HG02884 (cell line): ENCODE measurements around the gene NFKB1.
"Not testable (repeated sequence)": the region's sequence is repeated elsewhere in the genome, so short reads cannot be mapped to it uniquely, and the experiment has no call there.

Experiments used
- ATAC-seq: cut with Tn5 transposase; IDR thresholded peaks from one replicate; pipeline ENCODE4 v1.9.1; 2021; ENCODE audit warnings: mild to moderate bottlenecking, moderate library complexity; ENCODE audit not compliant: unreplicated experiment

Gene NFKB1, protein sequence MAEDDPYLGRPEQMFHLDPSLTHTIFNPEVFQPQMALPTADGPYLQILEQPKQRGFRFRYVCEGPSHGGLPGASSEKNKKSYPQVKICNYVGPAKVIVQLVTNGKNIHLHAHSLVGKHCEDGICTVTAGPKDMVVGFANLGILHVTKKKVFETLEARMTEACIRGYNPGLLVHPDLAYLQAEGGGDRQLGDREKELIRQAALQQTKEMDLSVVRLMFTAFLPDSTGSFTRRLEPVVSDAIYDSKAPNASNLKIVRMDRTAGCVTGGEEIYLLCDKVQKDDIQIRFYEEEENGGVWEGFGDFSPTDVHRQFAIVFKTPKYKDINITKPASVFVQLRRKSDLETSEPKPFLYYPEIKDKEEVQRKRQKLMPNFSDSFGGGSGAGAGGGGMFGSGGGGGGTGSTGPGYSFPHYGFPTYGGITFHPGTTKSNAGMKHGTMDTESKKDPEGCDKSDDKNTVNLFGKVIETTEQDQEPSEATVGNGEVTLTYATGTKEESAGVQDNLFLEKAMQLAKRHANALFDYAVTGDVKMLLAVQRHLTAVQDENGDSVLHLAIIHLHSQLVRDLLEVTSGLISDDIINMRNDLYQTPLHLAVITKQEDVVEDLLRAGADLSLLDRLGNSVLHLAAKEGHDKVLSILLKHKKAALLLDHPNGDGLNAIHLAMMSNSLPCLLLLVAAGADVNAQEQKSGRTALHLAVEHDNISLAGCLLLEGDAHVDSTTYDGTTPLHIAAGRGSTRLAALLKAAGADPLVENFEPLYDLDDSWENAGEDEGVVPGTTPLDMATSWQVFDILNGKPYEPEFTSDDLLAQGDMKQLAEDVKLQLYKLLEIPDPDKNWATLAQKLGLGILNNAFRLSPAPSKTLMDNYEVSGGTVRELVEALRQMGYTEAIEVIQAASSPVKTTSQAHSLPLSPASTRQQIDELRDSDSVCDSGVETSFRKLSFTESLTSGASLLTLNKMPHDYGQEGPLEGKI

DNA sequence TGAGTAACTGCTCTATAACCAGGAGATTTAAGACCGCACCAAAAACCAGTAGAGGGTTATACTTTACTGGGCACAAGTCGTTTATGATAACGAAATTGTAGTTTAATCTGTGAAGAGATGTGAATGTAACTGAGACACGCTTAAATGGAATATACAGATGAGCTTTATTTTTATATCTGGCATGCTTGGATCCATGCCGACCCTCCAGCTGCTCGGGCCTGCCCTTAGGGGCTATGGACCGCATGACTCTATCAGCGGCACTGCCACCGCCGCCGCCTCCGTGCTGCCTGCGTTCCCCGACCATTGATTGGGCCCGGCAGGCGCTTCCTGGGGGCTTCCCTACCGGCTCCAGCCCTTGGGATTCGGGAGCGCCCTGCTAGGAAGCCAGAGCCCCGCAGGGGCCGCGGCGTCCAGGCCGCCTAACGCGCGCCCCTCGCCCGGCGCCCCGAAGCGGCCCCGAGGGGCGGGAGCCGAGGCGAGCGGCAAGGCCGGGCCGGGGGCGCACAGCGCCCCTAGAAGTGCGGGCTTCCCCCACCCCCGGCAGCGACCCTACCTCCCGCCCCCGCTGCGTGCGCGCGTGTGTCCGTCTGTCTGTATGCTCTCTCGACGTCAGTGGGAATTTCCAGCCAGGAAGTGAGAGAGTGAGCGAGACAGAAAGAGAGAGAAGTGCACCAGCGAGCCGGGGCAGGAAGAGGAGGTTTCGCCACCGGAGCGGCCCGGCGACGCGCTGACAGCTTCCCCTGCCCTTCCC, at the start of gene NFKB1:
Gene NFKB1 (plus strand): TSS at position 664 of the 751 bp plus-strand sequence. CDS start 24,160 bp downstream, outside the sequence.
- peak; percentile 65 for ATAC-seq

DNA sequence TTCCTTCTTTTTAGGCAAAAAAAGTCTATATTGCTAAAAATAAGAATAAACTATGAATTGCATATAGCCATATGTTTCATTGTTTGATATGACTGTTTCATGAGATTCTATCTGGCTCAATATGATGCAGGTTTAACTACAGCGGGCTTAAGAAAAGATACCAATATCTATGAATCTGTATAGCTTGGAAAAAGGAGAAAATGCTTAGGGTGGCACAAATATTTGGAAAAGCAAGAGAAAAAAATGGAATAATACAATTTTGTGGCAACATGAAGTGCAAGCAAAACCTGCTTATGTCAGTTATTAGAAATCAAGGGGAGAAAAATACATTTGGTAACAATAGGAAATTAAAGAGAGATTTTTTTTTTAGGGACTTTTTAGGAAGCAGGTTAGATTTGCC, 48.3 kb upstream of the NFKB1 start:
- ATAC-seq, result no peak

DNA sequence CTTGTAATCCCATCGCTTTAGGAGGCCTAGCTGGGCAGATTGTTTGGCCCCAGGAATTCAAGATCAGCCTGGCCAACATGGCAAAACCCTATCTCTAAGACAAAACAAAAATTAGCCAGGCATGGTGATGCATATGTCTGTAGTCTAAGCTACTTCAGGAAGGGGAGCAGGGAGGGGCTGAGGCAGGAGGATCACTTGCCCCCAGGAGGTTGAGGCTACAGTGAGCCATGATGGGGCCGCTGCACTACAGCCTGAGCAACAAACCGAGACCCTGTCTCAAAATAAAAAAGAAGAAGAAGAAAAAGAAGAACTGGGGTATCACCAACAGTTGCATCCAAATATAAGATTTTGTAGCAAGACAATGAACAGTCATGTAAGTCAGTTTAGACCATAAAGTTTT, 47.3 kb upstream of the NFKB1 start:
- no peak for ATAC-seq

DNA sequence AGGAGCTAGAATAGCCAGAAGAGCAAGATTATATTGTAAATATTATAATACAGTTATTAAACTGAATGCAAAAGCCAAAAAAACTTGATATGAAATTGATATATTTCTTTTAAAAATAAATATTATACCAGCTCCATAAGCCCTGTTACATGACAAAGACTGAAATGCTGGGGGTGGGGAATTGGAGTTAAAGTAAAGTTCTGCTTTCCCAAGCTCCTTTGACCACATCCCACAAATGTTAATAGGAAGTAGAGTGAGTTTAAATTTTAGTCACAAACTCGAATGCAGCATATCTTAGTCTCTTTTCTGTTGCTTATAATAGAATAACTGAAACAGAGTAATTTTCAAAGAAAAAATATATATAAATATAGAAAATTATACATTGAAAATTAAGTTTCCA, 46.9 kb upstream of the NFKB1 start:
- ATAC-seq, result no peak

DNA sequence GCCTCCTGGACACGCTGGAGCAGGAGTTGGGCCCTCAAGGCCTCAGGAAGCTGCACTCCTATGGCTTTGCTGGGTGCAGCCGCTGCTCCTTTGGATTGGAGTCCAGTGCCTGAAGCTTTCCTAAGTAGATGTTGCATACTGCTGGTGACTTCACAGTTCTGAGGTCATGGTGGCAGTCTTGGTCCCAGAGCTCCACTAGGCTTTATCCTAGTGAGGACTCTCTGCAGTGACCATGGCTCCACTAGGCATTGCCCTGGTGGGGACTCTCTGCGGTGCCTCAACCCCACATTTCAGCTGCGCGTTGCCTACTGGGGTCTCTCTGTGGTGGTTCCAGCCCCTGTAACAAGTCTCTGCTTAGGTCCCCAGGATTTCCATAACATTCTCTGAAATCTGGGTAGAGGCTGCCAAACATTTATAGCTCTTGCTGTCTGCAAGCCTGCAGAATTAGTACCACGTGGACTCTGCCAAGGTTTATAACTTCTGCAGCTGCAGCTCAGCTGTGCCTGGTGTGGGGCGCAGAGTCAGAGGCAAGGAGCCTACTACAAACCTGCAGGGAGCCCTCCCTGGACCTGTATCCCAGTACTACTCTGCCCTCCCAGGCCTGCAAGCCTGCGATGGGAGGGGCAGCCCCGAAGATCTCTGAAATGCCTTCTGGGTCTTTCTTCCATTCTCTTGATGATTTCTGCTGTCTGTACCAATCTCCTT, 46.0 kb upstream of the NFKB1 start:
- ATAC-seq, result no peak

DNA sequence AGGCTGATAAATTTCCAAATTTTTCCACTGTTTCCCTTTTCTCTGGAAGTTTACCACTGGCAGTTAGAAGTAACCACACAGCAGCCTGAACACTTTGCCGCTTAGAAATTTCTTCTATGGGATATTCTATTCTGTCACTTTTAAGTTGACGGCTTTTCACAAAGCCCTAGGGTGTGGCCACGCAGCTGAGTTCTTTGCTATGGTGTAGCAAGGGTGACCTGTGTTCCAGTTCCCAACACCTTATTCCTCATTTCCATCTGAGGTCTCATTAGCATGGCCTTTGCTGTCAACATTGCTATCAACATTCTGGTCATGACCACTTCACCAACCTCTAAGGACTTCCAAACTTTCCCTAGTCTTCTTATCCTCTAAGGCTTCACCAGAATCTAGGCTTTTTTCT, 45.4 kb upstream of the NFKB1 start:
- ATAC-seq, result no peak

DNA sequence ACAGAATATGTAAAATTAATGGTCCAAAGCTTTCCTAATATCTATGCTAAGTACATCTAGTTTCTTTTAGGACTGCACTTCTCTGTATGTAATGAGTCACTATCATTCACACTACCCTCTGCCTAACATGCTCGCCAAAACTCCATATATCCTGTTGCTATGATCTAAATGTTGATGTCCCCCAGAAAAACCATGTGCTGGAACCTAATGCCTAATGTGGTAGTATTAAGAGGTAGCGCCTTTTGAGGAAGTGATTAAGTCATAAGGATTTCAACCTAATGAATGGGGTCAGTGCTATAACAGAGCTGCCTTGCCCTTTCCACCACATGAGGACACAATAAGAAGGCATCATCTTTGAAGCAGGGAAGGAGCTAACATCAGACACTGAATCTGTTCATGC, 34.9 kb upstream of the NFKB1 start:
- ATAC-seq, result no peak

DNA sequence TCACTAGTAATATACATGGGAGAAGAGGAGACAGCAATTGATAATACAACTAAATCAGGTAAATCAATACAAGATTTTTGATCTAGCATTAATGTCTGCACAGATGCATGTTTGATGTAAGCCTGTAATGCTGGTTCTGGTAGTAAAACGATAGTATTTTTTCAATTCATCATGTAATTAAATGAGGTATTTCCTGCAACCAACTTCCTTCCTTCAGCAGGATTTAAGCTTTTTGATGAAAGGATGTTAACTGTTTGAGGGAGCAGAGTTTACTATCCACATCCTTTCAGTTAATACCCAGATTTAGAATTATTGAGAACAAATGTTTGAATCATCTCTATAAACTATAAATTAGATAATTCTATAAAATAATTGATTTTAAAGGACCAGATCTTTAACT, 31.4 kb upstream of the NFKB1 start:
- no peak for ATAC-seq

DNA sequence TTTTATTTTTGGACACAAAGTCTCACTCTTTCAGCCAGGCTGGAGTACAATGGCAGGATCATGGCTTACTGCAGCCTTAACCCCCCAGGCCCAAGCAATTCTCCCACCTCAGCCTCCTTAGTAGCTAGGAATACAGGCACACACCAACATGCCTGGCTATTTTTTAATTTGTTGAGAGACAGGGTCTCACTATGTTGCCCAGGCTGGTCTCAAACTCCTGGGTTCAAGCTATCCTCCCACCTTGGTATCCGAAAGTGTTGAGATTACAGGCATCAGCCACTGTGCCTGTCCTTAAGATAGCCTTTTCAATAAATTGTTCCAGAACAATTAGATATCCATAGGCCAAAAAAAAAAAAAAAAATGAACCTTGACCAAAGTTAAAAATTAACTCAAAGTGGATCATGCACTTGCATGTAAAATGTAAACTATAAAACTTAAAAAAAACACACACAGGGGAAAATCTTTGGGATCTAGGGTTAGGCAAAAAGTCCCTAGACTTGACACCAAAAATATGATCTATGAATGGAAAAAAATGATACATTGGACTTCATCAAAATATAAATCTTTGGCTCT, 28.6 kb upstream of the NFKB1 start:
- ATAC-seq, result no peak

DNA sequence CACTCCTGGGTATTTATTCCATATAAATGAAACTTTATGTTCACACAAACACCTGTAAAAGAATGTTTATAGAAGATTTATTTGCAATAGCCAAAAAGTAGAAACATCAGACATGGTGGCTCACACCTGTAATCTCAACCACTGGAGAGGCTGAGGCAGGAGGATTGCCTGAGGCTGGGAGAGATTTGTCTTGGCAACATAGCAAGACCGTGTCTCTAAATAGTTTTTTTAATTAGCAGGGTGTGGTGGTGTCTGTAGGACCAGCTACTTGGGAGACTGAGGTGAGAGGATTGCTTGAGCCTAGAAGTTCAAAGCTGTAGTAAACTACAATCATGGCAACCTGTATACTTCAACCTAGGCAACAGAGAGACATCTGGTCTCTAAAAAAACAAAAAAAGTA, 27.7 kb upstream of the NFKB1 start:
- ATAC-seq, result no peak

DNA sequence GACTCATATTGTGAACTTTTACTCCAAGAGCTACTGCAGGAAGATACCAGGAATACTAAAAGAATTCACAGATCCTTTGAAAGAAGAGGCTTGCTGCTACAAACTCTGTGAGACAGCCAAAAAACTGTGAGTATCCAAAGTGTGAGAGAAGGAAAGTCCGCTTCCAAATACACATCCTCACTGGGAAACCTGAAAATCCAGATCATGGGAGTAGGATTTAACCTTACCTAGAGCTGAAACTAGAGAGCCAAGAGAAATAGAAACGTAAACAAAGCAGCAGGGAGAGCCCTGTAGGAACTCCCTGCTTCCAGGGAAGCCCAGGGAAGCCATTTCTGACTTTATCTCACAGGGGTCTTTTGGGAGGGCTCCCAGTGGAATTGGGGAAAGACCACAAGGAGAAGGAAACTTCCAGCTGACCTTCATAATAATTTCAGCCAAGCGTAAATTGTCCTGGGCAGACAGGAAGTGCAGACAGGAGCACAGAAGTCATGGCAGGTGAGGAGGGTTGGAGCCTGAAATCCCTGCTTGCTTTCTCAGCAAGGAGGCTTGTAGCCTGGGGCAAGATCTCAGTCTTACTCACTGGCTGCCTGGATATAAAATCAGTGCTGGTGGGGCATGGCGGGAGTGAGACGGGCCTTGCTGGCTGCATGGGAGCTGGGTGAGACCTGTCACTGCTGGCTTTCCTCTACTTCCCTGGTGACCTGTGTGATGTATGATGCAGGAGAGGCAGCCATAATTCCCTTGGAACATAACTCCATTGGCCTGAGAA, 26.2 kb upstream of the NFKB1 start:
- no peak for ATAC-seq

DNA sequence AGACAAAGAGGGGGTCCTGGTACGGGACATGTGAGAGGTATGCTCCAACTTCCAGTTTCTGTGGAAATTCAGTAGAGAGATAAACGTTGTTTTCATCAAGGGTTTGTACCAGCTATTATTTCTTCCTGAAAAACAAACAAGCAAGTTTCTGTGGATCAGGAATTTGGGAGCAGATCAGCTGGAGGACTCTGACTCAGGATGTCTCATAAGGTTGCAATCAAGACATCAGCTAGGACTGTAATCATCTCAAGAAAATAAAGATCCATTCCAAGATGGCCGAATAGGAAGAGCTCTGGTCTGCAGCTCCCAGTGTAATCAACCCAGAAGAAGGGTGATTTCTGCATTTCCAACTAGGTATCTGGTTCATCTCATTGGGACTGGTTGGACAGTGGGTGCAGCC, 23.5 kb upstream of the NFKB1 start:
- ATAC-seq, result no peak

DNA sequence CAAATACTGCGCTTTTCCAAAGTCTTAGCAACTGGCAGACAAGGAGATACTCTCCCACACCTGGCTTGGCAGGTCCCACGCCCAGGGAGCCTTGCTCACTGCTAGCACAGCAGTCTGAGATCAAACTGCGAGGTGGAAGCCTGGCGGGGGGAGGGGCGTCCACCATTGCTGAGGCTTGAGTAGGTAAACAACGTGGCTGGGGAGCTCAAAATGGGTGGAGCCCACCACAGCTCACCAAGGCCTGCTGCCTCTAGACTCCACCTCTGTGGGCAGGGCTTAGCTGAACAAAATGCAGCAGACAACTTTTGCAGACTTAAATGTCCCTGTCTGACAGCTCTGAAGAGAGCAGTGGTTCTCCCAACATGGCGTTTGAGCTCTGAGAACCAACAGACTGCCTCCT, 23.0 kb upstream of the NFKB1 start:
- ATAC-seq, result no peak

DNA sequence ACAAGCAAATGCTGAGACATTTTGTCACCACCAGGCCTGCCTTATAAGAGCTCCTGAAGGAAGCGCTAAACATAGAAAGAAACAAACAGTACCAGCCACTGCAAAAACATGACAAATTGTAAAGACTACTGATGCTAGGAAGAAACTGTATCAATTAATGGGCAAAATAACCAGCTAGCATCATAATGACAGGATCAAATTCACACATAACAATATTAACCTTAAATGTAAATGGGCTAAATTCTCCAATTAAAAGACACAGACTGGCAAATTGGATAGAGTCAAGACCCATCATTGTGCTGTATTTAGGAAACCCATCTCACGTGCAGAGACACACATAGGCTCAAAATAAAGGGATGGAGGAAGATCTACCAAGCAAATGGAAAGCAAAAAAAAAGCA, 21.3 kb upstream of the NFKB1 start:
- not testable (repeated sequence) for ATAC-seq

DNA sequence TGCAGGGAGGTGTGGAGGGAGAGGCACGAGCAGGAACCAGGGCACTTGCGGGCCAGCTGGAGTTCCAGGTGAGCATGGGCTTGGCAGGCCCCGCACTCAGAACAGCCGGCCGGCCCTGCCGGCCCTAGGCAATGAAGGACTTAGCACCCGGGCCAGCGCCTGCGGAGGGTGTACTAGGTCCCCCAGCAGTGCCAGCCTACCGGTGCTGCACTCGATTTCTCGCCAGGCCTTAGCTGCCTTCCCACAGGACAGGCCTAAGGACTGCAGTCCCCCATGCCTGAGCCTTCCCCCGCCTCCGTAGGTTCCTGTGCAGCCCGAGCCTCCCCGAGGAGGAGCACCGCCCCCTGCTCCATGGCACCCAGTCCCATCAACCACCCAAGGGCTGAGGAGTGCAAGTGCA, 18.0 kb upstream of the NFKB1 start:
- ATAC-seq, result no peak

DNA sequence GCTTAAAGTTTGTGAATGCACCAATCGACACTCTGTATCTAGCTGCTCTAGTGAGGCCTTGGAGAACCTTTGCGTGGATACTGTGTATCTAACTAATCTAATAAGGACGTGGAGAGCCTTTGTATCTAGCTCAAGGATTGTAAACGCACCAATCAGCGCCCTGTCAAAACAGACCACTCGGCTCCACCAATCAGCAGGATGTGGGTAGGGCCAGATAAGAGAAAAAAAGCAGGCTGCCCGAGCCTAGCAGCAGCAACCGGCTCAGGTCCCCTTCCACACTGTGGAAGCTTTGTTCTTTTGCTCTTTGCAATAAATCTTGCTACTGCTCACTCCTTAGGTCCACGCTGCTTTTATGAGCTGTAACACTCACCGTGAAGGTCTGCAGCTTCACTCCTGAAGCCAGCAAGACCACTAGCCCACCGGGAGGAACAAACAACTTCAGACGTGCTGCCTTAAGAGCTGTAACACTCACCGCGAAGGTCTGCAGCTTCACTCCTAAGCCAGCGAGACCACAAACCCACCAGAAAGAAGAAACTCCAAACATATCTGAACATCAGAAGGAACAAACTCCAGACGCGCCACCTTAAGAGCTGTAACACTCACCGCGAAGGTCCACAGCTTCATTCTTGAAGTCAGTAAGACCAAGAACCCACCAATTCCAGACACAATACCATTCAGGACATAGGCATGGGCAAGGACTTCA, 17.0 kb upstream of the NFKB1 start:
- ATAC-seq, result not testable (repeated sequence)

DNA sequence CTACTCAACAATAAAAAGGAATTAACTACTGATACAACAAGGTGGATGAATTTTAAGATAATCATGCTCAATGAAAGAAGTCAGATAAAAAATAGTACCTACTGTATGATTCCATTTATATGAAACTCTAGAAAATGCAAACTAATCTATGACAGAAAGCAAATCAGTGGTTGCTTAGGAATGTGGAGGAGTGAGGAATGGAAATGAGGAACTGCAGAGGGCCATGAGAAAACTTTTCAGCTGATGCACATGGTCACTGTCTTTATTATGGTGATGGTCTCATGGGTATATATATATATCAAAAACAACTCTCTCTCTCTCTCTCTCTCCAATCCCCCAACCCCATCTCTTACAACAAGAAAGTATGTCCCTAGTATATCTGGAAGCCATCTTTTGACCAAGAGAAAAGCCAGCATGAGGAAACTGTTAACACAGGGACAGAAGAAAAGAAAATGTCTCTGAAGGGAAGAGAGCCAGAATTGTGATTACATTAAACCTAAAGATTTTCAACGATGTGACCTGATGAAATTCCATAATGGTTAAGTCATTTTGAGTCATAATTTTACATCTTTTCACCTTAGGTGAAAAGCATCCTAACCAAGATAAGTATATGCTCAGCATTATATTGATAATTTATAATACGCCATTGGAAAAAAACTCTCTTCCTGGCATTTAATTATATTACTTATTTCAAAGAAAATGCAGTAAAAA, 8.5 kb upstream of the NFKB1 start:
- no peak for ATAC-seq

DNA sequence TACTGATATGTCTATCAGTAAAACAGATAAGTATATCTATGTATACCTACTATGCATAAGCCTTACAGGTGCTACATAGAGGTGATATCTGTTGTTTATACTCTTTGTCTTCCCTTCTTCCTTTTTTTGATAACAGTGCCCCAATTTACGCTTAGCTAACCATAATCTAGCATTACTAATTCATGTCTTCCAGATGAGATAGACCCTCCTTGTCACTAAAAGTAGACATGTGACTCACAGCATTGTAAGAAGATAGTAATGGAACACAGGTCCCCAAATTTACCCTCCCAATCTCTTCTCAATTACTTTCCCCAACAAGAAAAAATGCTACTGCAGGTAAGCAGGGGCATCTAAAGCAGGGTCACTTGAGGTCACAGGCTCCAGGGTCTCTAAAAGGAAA, 7.9 kb upstream of the NFKB1 start:
- ATAC-seq, result no peak
